OCI-LY7 (cell line): Measurements from ENCODE around the gene CELF4. TPM values are rescaled to one million over a fixed set of nuclear protein-coding genes. Genes with fewer than 3 reads are reported as not detected.

ENCODE experiments used
- BruUV-seq: library from RNA; stranded (reverse); fragments of 400-500 nt; replicated peaks from 2 replicates; lab custom pipeline; 2021; lab: Mats Ljungman, UMichigan
- CTCF ChIA-PET: fragments of 300-600 bp; sonication (Branson Sonifier 250); formaldehyde crosslinking; loops from one replicate; lab custom pipeline; 2022; ENCODE audit warnings: antibody characterized with exemption; ENCODE audit not compliant: unreplicated experiment; lab: Charles Lee
- POLR2A ChIA-PET: fragments of 300-600 bp; sonication (Branson Sonifier 250); formaldehyde crosslinking; loops from one replicate; lab custom pipeline; 2022; ENCODE audit warnings: antibody characterized with exemption; lab: Charles Lee
- DNase-seq: peaks from one replicate; pipeline ENCODE4 v3.0.0-alpha.2; 2015; ENCODE audit warnings: low spot score
- H2AFZ ChIP-seq: fragments of 200-600 bp; sonication (generic), shearing (Covaris generic); 2 replicates; pipeline ENCODE4 v1.6.1; 2014; ENCODE audit warnings: mild to moderate bottlenecking, antibody characterized with exemption, low read length, moderate library complexity
- H3K27ac ChIP-seq: fragments of 200-600 bp; sonication (generic); 2 replicates; pipeline ENCODE4 v1.5.1; 2014; ENCODE audit warnings: mixed run types, low read depth, mild to moderate bottlenecking, moderate library complexity, low read length, inconsistent platforms; ENCODE audit not compliant: poor library complexity, severe bottlenecking
- H3K36me3 ChIP-seq: fragments of 200-600 bp; sonication (generic); 2 replicates; pipeline ENCODE4 v1.6.1; 2014; ENCODE audit warnings: mild to moderate bottlenecking, antibody characterized with exemption, low read length, moderate library complexity, mixed read lengths; ENCODE audit not compliant: insufficient read depth
- H3K4me1 ChIP-seq: fragments of 200-600 bp; sonication (generic); 2 replicates; pipeline ENCODE4 v1.5.1; 2014; ENCODE audit warnings: mild to moderate bottlenecking, low read length; ENCODE audit not compliant: insufficient read depth, poor library complexity, severe bottlenecking
- H3K4me2 ChIP-seq: fragments of 200-600 bp; sonication (generic); 2 replicates; pipeline ENCODE4 v1.6.1; 2014; ENCODE audit warnings: mild to moderate bottlenecking, low read length
- H3K4me3 ChIP-seq: fragments of 200-600 bp; sonication (generic); 2 replicates; pipeline ENCODE4 v1.5.1; 2014; ENCODE audit warnings: mild to moderate bottlenecking, low read depth, low read length; ENCODE audit not compliant: poor library complexity, severe bottlenecking
- H3K79me2 ChIP-seq: fragments of 200-600 bp; sonication (generic); 2 replicates; pipeline ENCODE4 v1.6.1; 2016; ENCODE audit warnings: low read depth, mild to moderate bottlenecking, low read length, moderate library complexity, mixed read lengths; ENCODE audit not compliant: insufficient read depth
- H3K9me2 ChIP-seq: fragments of 200-600 bp; sonication (generic); 2 replicates; pipeline ENCODE4 v1.6.1; 2016; ENCODE audit warnings: mild to moderate bottlenecking, low read length, mixed read lengths; ENCODE audit not compliant: insufficient read depth
- H3K9me3 ChIP-seq: fragments of 200-600 bp; sonication (generic); 2 replicates; pipeline ENCODE4 v1.6.1; 2014; ENCODE audit warnings: mild to moderate bottlenecking, mixed run types, low read length, mixed read lengths
- H4K20me1 ChIP-seq: fragments of 200-600 bp; sonication (generic); 2 replicates; pipeline ENCODE4 v1.6.1; 2014; ENCODE audit warnings: mild to moderate bottlenecking, antibody characterized with exemption, low read length, moderate library complexity, mixed read lengths; ENCODE audit not compliant: insufficient read depth
- CTCF ChIP-seq: fragments of 200-600 bp; sonication (generic); conservative IDR thresholded peaks from 2 replicates; pipeline ENCODE4 v1.5.1; 2014; ENCODE audit warnings: mild to moderate bottlenecking, antibody characterized with exemption, low read length, moderate library complexity, mixed read lengths
- EZH2phosphoT487 ChIP-seq: fragments of 200-600 bp; sonication (generic); IDR thresholded peaks from 2 replicates; pipeline ENCODE4 v1.6.1; 2018; ENCODE audit warnings: low read depth, borderline replicate concordance, mild to moderate bottlenecking, mixed run types, antibody characterized with exemption, low read length, moderate library complexity, mixed read lengths
- intact Hi-C: fragments of 100-400 bp; cut with micrococcal nuclease; formaldehyde crosslinking; loops from one replicate; pipeline ENCODE4 v1.10.0; 2022; ENCODE audit not compliant: unreplicated experiment
- total RNA-seq, 2 experiments: library from RNA; depleted of rRNA in 1 of 2; stranded (reverse); fragments of >200 nt in 1 of 2; shearing (Covaris generic) in 1 of 2; gene quantifications; 2 replicates each; pipeline ENCODE4 v1.2.3, GENCODE V29; 2014 to 2022

Gene CELF4
- total RNA-seq, 2 experiments from 2014 or later = not detected

GRCh38 chr18:37494406-37494805 is 71.2 kb downstream of the CELF4 start:
- no peaks in the 10 kb centered on the region for H3K36me3 ChIP-seq
- no peaks in the 10 kb centered on the region for H3K9me2 ChIP-seq
- no peak overlapping the region for H3K4me3 ChIP-seq
- no peak overlapping the region for H2AFZ ChIP-seq
- H4K20me1 ChIP-seq = no peaks in the 10 kb centered on the region
- no peak overlapping the region for H3K4me2 ChIP-seq
- no peaks in the 10 kb centered on the region for H3K4me1 ChIP-seq
- intact Hi-C loops = no loop called here
- ChIA-PET CTCF (no interaction called here), POLR2A (no interaction called here)
- BruUV-seq = no TSS peak
- H3K27ac ChIP-seq = no peak overlapping the region
- TF ChIP-seq EZH2phosphoT487 (no peak), CTCF (no peak)
- H3K79me2 ChIP-seq = no peaks in the 10 kb centered on the region
- no peak for DNase-seq
- H3K9me3 ChIP-seq = no peaks in the 10 kb centered on the region

GRCh38 chr18:37493352-37493935 is 72.2 kb downstream of the CELF4 start:
- POLR2A ChIA-PET = interaction anchor here (0.6 kb wide), 1 partner anchor 363 kb away, joined by 4 read pairs; no protein-coding TSS in a partner anchor
- no peak overlapping the region for H3K4me2 ChIP-seq
- intact Hi-C loops = no loop called here
- no peak overlapping the region for H3K4me3 ChIP-seq
- H3K79me2 ChIP-seq = no peaks in the 10 kb centered on the region
- no peak overlapping the region for H2AFZ ChIP-seq
- TF ChIP-seq CTCF = no peak
- no peak for TF ChIP-seq EZH2phosphoT487
- H3K4me1 ChIP-seq = no peaks in the 10 kb centered on the region
- H4K20me1 ChIP-seq = no peaks in the 10 kb centered on the region
- H3K9me2 ChIP-seq = no peaks in the 10 kb centered on the region
- no peaks in the 10 kb centered on the region for H3K9me3 ChIP-seq
- H3K27ac ChIP-seq = no peak overlapping the region
- no peaks in the 10 kb centered on the region for H3K36me3 ChIP-seq
- DNase-seq = no peak
- no TSS peak for BruUV-seq
- CTCF ChIA-PET = no interaction called here

GRCh38 chr18:37492952-37493351 is 72.6 kb downstream of the CELF4 start:
- CTCF ChIA-PET = no interaction called here
- intact Hi-C loops = no loop called here

More at GRCh38 chr18:37492952-37493351, 72.6 kb downstream of the CELF4 start:
- POLR2A ChIA-PET = interaction anchor here (0.6 kb wide), 1 partner anchor 362 kb away, joined by 4 read pairs; no protein-coding TSS in a partner anchor
- Histone ChIP-seq H3K9me2 (no peaks in the 10 kb centered on the region), H3K9me3 (no peaks in the 10 kb centered on the region), H3K36me3 (no peaks in the 10 kb centered on the region), H3K79me2 (no peaks in the 10 kb centered on the region), H2AFZ (no peak overlapping the region), H3K4me1 (no peaks in the 10 kb centered on the region), H4K20me1 (no peaks in the 10 kb centered on the region), H3K4me3 (no peak overlapping the region), H3K27ac (no peak overlapping the region), H3K4me2 (no peak overlapping the region)
- no peak for DNase-seq
- TF ChIP-seq EZH2phosphoT487 (no peak), CTCF (no peak)
- no TSS peak for BruUV-seq
